H9 (cell line): ENCODE data around the gene ADAM17. TPM values are rescaled to one million over a fixed set of nuclear protein-coding genes. Genes with fewer than 3 reads are reported as not detected.

Source experiments
- DNase-seq: peaks from one replicate; pipeline ENCODE4 v3.0.0-alpha.2; 2017
- H2AFZ ChIP-seq: one replicate; pipeline ENCODE4 v1.6.1; 2013; ENCODE audit warnings: mild to moderate bottlenecking, low read length, control low read depth, moderate library complexity
- H2AK5ac ChIP-seq: 2 replicates; pipeline ENCODE4 v1.6.1; 2013; ENCODE audit warnings: low read length, control low read depth, mixed read lengths; ENCODE audit not compliant: insufficient read length
- H2BK120ac ChIP-seq: one replicate; pipeline ENCODE4 v1.6.1; 2013; ENCODE audit warnings: low read depth, mild to moderate bottlenecking, low read length, control low read depth, inconsistent platforms; ENCODE audit not compliant: poor library complexity, severe bottlenecking
- H2BK12ac ChIP-seq: 2 replicates; pipeline ENCODE4 v1.6.1; 2013; ENCODE audit warnings: low read length, control low read depth, mixed read lengths, low read depth; ENCODE audit not compliant: insufficient read length
- H2BK15ac ChIP-seq: 2 replicates; pipeline ENCODE4 v1.6.1; 2013; ENCODE audit warnings: low read depth, low read length, control low read depth
- H2BK20ac ChIP-seq: one replicate; pipeline ENCODE4 v1.6.1; 2013; ENCODE audit warnings: low read depth, mild to moderate bottlenecking, low read length, control low read depth, inconsistent platforms; ENCODE audit not compliant: poor library complexity, severe bottlenecking
- H2BK5ac ChIP-seq: 2 replicates; pipeline ENCODE4 v1.6.1; 2013; ENCODE audit warnings: low read length, control low read depth, mixed read lengths; ENCODE audit not compliant: insufficient read length
- H3K14ac ChIP-seq: 2 replicates; pipeline ENCODE4 v1.6.1; 2013; ENCODE audit warnings: low read length, control low read depth; ENCODE audit not compliant: insufficient read depth
- H3K18ac ChIP-seq: 2 replicates; pipeline ENCODE4 v1.6.1; 2013; ENCODE audit warnings: low read depth, mild to moderate bottlenecking, mixed read lengths, low read length, control low read depth; ENCODE audit not compliant: insufficient read length
- H3K23ac ChIP-seq: 2 replicates; pipeline ENCODE4 v1.6.1; 2013; ENCODE audit warnings: low read length, control low read depth, mixed read lengths, low read depth; ENCODE audit not compliant: insufficient read length
- H3K23me2 ChIP-seq: 2 replicates; pipeline ENCODE4 v1.6.1; 2013; ENCODE audit warnings: low read depth, mild to moderate bottlenecking, mixed read lengths, low read length, control low read depth; ENCODE audit not compliant: insufficient read length, poor library complexity, severe bottlenecking
- H3K27ac ChIP-seq: 2 replicates; pipeline ENCODE4 v1.5.1; 2013; ENCODE audit warnings: low read length, control low read depth, mixed read lengths, low read depth; ENCODE audit not compliant: insufficient read length
- H3K27me3 ChIP-seq: 2 replicates; pipeline ENCODE4 v1.6.1; 2013; ENCODE audit warnings: low read length, control low read depth, inconsistent platforms; ENCODE audit not compliant: insufficient read depth
- H3K4ac ChIP-seq: 2 replicates; pipeline ENCODE4 v1.6.1; 2013; ENCODE audit warnings: low read depth, mild to moderate bottlenecking, control low read depth, inconsistent platforms, low read length, moderate library complexity
- H3K4me1 ChIP-seq: 2 replicates; pipeline ENCODE4 v1.6.1; 2013; ENCODE audit warnings: low read length, control low read depth, inconsistent platforms; ENCODE audit not compliant: insufficient read depth
- H3K4me2 ChIP-seq: 2 replicates; pipeline ENCODE4 v1.6.1; 2013; ENCODE audit warnings: low read length, control low read depth, mixed read lengths; ENCODE audit not compliant: insufficient read length, insufficient read depth
- H3K56ac ChIP-seq: 2 replicates; pipeline ENCODE4 v1.6.1; 2013; ENCODE audit warnings: low read depth, mild to moderate bottlenecking, mixed read lengths, low read length, control low read depth; ENCODE audit not compliant: insufficient read length
- H3K79me1 ChIP-seq: 2 replicates; pipeline ENCODE4 v1.6.1; 2013; ENCODE audit warnings: low read depth, mild to moderate bottlenecking, moderate library complexity, low read length, control low read depth, inconsistent platforms; ENCODE audit not compliant: insufficient read depth, poor library complexity, severe bottlenecking
- H3K79me2 ChIP-seq: 2 replicates; pipeline ENCODE4 v1.6.1; 2013; ENCODE audit warnings: low read length, control low read depth, inconsistent platforms; ENCODE audit not compliant: insufficient read depth
- H3K9ac ChIP-seq: 2 replicates; pipeline ENCODE4 v1.6.1; 2013; ENCODE audit warnings: low read length, control low read depth, mixed read lengths; ENCODE audit not compliant: insufficient read length; ENCODE audit errors: extremely low read depth
- H3K9me3 ChIP-seq: one replicate; pipeline ENCODE4 v1.6.1; 2013; ENCODE audit warnings: low read depth, low read length, inconsistent platforms; ENCODE audit not compliant: control insufficient read depth
- H3T11ph ChIP-seq: one replicate; pipeline ENCODE4 v1.6.1; 2013; ENCODE audit warnings: mild to moderate bottlenecking, low read length, control low read depth, inconsistent platforms
- H4K20me1 ChIP-seq: one replicate; pipeline ENCODE4 v1.6.1; 2013; ENCODE audit not compliant: control insufficient read depth, insufficient read length, insufficient read depth
- H4K5ac ChIP-seq: 2 replicates; pipeline ENCODE4 v1.6.1; 2013; ENCODE audit warnings: low read depth, mild to moderate bottlenecking, mixed read lengths, low read length, control low read depth; ENCODE audit not compliant: insufficient read length
- H4K8ac ChIP-seq: replicated peaks from 2 replicates; pipeline ENCODE4 v1.6.1; 2013; ENCODE audit warnings: low read length, control low read depth, mixed read lengths, low read depth; ENCODE audit not compliant: insufficient read length
- H4K91ac ChIP-seq: 2 replicates; pipeline ENCODE4 v1.6.1; 2013; ENCODE audit warnings: low read depth, mild to moderate bottlenecking, moderate library complexity, mixed read lengths, low read length, control low read depth; ENCODE audit not compliant: insufficient read length
- H3K27ac Mint-ChIP-seq, 3 experiments: 2 replicates in 2 of 3; 3 replicates in 1 of 3; pipeline ENCODE4 v1.8.0; 2020 to 2021; ENCODE audit warnings: mixed read lengths in 3 of 3, mild to moderate bottlenecking in 1 of 3, moderate library complexity in 1 of 3
- H3K27me3 Mint-ChIP-seq: 2 replicates; pipeline ENCODE4 v1.8.0; 2021; ENCODE audit warnings: low read depth, mild to moderate bottlenecking, moderate library complexity, mixed read lengths
- H3K36me3 Mint-ChIP-seq, 3 experiments: 2 replicates in 2 of 3; 3 replicates in 1 of 3; pipeline ENCODE4 v1.8.0; 2020 to 2021; ENCODE audit warnings: low read depth in 3 of 3, mixed read lengths in 3 of 3; ENCODE audit not compliant: insufficient read depth in 1 of 3
- H3K4me1 Mint-ChIP-seq, 2 experiments: 2 replicates each; pipeline ENCODE4 v1.8.0; 2020; ENCODE audit warnings: mixed read lengths in 2 of 2
- H3K4me3 Mint-ChIP-seq, 2 experiments: 2 replicates in 1 of 2; 3 replicates in 1 of 2; pipeline ENCODE4 v1.8.0; 2020 to 2021; ENCODE audit warnings: mild to moderate bottlenecking in 2 of 2, mixed read lengths in 2 of 2, moderate library complexity in 1 of 2
- H3K9me3 Mint-ChIP-seq, 2 experiments: 2 replicates in 1 of 2; 3 replicates in 1 of 2; pipeline ENCODE4 v1.8.0; 2020; ENCODE audit warnings: mild to moderate bottlenecking in 2 of 2, mixed read lengths in 2 of 2, moderate library complexity in 1 of 2
- WGBS: extraction: QIAGEN DNeasy Blood & Tissue Kit; methylation state at CpG from one replicate; pipeline ENCODE4 v1.1.7; 2013; ENCODE audit warnings: missing lambda C conversion rate, low lambda C conversion rate, mixed read lengths; ENCODE audit not compliant: insufficient read length; ENCODE audit errors: extremely low coverage; 5-methylcytosine and 5-hydroxymethylcytosine counted together
- total RNA-seq: library from RNA; stranded (reverse); gene quantifications from 2 replicates; pipeline ENCODE4 v1.2.1, GENCODE V29; 2021
- TF ChIP-seq, protein P1 (sequence below): fragments of 200-600 bp; sonication (generic); conservative IDR thresholded peaks from 3 replicates; pipeline ENCODE4 v1.8.0; 2021; ENCODE audit warnings: antibody characterized with exemption, mild to moderate bottlenecking

Gene ADAM17
- total RNA-seq, 1 experiment from 2014 or later: 26.3 TPM

DNA sequence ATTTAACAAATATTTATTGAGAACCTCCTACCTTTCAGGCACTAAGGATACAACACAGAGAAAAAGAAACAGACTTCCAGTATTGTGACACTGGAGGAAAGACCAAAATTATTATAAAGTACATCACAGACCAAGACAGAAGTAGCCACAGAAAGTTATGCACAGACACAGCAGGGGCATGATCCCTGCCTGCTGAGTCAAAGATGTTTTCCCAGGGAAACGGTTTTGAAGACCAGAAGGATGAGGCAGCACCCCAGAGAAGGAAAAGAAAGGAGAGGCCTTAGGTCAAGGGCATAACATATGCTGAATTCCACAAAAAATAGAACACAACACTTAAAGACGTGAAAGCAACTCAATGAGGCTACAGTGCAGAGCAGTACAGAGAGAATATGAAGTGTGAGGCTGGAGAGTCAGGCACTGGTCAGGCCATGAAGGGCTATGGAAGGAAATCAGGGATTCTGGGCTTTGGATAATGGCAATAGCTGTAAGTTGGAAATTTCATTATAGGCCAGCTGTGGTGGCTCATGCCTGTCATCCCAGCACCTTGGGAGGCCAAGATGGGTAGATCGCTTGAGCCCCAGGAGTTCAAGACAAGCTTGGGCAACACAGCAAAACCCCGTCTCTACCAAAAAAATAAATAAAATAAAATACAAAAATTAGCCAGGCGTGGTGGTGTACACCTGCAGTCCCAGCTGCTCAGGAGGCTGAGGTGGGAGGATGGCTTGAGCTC, 8.2 kb downstream of the ADAM17 start:
- Mint-ChIP-seq H3K4me3 (no peak overlapping the region; a peak in 1 of 5 replicates), H3K9me3 (no peaks in the 10 kb centered on the region), H3K36me3 (no peaks in the 10 kb centered on the region), H3K27me3 (no peaks in the 10 kb centered on the region), H3K4me1 (peaks cover 23 to 24% of the 10 kb centered on the region in 2 experiments), H3K27ac (peak overlapping the region in 2 of 3 experiments; percentile 2; a peak in 2 of 7 replicates)
- Histone ChIP-seq H2BK120ac (no peak overlapping the region), H3K23me2 (no peaks in the 10 kb centered on the region), H4K20me1 (no peaks in the 10 kb centered on the region), H3K79me1 (peaks cover 12% of the 10 kb centered on the region), H3K79me2 (peaks cover 5% of the 10 kb centered on the region; the same call in 1 of the 2 replicates), H3K18ac (no peak overlapping the region), H2BK15ac (no peak overlapping the region), H3K14ac (no peak overlapping the region), H2BK12ac (no peak overlapping the region), H3K9me3 (no peaks in the 10 kb centered on the region), H3T11ph (no peak overlapping the region), H3K4ac (no peak overlapping the region), H4K5ac (no peak overlapping the region), H3K56ac (no peak overlapping the region), H2AK5ac (no peak overlapping the region), H3K27me3 (no peaks in the 10 kb centered on the region), H4K91ac (no peak overlapping the region), H3K4me1 (peaks cover 8% of the 10 kb centered on the region; the same call in 1 of the 2 replicates), H2BK20ac (no peak overlapping the region), H3K23ac (no peak overlapping the region), H2BK5ac (no peak overlapping the region), H3K9ac (no peak overlapping the region), H3K4me2 (no peak overlapping the region), H2AFZ (no peak overlapping the region), H4K8ac (no peak overlapping the region), H3K27ac (no peak overlapping the region)
- TF ChIP-seq, protein P1, sequence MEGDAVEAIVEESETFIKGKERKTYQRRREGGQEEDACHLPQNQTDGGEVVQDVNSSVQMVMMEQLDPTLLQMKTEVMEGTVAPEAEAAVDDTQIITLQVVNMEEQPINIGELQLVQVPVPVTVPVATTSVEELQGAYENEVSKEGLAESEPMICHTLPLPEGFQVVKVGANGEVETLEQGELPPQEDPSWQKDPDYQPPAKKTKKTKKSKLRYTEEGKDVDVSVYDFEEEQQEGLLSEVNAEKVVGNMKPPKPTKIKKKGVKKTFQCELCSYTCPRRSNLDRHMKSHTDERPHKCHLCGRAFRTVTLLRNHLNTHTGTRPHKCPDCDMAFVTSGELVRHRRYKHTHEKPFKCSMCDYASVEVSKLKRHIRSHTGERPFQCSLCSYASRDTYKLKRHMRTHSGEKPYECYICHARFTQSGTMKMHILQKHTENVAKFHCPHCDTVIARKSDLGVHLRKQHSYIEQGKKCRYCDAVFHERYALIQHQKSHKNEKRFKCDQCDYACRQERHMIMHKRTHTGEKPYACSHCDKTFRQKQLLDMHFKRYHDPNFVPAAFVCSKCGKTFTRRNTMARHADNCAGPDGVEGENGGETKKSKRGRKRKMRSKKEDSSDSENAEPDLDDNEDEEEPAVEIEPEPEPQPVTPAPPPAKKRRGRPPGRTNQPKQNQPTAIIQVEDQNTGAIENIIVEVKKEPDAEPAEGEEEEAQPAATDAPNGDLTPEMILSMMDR: no peak
- no peak for DNase-seq
- WGBS: no CpG with 5 or more reads among the region's 5 CpGs
